Testis (tissue), 3 donors: ENCODE data around the gene CD63. TPM values are rescaled to one million over a fixed set of nuclear protein-coding genes. Genes with fewer than 3 reads are reported as not detected.

Experiments used
- DNase-seq: peaks from one replicate; pipeline ENCODE4 v3.0.0-alpha.2; 2019
- H3K27ac ChIP-seq, 2 donors: fragments of 200-600 bp; sonication (generic); one replicate each; pipeline ENCODE4 v1.5.1; 2019
- H3K27me3 ChIP-seq: fragments of 200-600 bp; sonication (generic); one replicate; pipeline ENCODE4 v1.5.1; 2019
- H3K36me3 ChIP-seq: fragments of 200-600 bp; sonication (generic); one replicate; pipeline ENCODE4 v1.5.1; 2017; ENCODE audit warnings: low read depth; ENCODE audit errors: missing control alignments
- H3K4me1 ChIP-seq: fragments of 200-600 bp; sonication (generic); one replicate; pipeline ENCODE4 v1.5.1; 2019
- H3K4me3 ChIP-seq, 2 donors: fragments of 200-600 bp; sonication (generic); one replicate each; pipeline ENCODE4 v1.5.1; 2017 to 2019
- H3K9me3 ChIP-seq: fragments of 200-600 bp; sonication (generic); one replicate; pipeline ENCODE4 v1.5.1; 2017
- POLR2A ChIP-seq: fragments of 450-650 bp; IDR thresholded peaks from one replicate; pipeline ENCODE4 v1.6.1; 2017; ENCODE audit warnings: antibody characterized with exemption, mild to moderate bottlenecking, moderate library complexity
- WGBS, 2 donors: methylation state at CpG; one replicate each; pipeline ENCODE4 v1.1.5; 2018; 5-methylcytosine and 5-hydroxymethylcytosine counted together
- intact Hi-C: fragments of 100-400 bp; cut with DNase I; formaldehyde crosslinking; loops from one replicate; pipeline ENCODE4 v1.15.1; 2023; ENCODE audit warnings: low total_unique reads
- polyA plus RNA-seq: library from polyadenylated mRNA; stranded (reverse); fragments of 350-450 nt; fragmentation: Illumina TruSeq; extraction: RNeasy Lipid Tissue Mini Kit (QIAGEN cat#74804); gene quantifications from one replicate; pipeline ENCODE4 v1.2.3, GENCODE V29; 2014; ENCODE audit warnings: low read depth, low replicate concordance; ENCODE audit not compliant: insufficient read depth
- total RNA-seq, 2 donors: library from RNA; depleted of rRNA; stranded (reverse); fragments of >200 nt; gene quantifications; one replicate each; pipeline ENCODE4 v1.2.3, GENCODE V29; 2016
- TF ChIP-seq, protein P1 (sequence below), 3 experiments: fragments of 450-650 bp in 2 of 3; fragments of 200-600 bp in 1 of 3; sonication (generic) in 1 of 3; IDR thresholded peaks; one replicate each; pipeline ENCODE4 v1.5.1; 2016 to 2019; ENCODE audit warnings: antibody characterized with exemption in 3 of 3, mild to moderate bottlenecking in 2 of 3, moderate library complexity in 1 of 3

CD63 gene
- total and polyA plus RNA-seq, 3 donors from 2014 or later, result 600 to 668 (median 655) TPM

DNA sequence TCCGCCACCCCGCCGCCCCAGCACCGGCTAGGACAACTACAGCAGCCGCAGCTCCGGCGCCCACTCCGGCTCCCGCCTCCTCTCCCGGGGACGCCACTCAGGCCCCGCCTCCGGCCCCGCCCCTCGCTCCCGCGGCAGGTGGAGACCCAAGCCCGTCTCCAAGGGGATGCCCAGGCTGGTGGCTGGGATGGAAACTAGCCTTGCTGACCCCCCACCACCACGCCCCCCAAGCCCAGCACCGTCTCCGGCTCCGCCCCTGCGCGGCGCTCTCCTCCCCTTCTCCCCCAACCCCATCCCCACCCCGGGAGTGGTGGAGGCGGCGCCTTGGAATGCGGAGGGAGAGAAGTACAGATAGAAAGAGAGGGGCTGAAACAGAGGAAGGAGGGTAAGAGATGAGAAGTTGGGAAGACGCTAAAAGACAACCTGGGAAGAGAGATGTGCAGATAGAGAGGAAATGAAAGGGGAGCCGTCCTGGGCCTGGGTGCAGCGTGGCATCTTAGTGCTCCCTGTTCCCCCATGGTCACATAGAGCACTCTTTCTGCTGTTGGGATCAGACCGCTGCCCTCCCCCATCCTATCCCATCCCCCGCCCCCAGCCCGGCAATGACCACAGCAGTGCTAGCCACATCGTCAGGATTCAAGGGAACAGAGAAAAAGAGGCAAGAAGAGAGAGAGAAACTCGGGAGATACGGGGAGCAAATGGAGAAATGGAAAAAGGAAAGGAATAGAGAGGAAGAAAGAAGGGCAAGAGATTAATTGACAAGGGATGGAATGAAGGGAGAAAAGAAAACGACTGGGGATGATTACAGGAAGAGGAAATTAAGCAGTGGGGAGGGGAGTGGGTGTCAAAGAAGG, 20.7 kb downstream of the CD63 start, which contains the start of gene ITGA7:
Gene ITGA7 (minus strand): TSS at position 64 of the 854 bp plus-strand sequence. CDS start 222 bp downstream, outside the sequence.
- peak; percentile 76 for DNase-seq
- peaks cover 26% of the 10 kb centered on the region for H3K4me1 ChIP-seq
- peak within 1 kb of the TSS; percentile 52 to 67 for H3K4me3 ChIP-seq
- H3K9me3 ChIP-seq, result no peaks in the 10 kb centered on the region
- H3K27me3 ChIP-seq, result no peaks in the 10 kb centered on the region
- peak within 1 kb of the TSS in 1 of 2 donors; percentile 24 for H3K27ac ChIP-seq
- TF ChIP-seq POLR2A, result no peak
- TF ChIP-seq, protein P1, sequence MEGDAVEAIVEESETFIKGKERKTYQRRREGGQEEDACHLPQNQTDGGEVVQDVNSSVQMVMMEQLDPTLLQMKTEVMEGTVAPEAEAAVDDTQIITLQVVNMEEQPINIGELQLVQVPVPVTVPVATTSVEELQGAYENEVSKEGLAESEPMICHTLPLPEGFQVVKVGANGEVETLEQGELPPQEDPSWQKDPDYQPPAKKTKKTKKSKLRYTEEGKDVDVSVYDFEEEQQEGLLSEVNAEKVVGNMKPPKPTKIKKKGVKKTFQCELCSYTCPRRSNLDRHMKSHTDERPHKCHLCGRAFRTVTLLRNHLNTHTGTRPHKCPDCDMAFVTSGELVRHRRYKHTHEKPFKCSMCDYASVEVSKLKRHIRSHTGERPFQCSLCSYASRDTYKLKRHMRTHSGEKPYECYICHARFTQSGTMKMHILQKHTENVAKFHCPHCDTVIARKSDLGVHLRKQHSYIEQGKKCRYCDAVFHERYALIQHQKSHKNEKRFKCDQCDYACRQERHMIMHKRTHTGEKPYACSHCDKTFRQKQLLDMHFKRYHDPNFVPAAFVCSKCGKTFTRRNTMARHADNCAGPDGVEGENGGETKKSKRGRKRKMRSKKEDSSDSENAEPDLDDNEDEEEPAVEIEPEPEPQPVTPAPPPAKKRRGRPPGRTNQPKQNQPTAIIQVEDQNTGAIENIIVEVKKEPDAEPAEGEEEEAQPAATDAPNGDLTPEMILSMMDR (IDR thresholded peaks at IDR 0.05), result no peak
- intact Hi-C loops, result no loop called here
- WGBS, 2 donors, result 1 to 2% methylated on average over 14 to 37 of the region's 39 CpGs
- H3K36me3 ChIP-seq, result no peaks in the 10 kb centered on the region

DNA sequence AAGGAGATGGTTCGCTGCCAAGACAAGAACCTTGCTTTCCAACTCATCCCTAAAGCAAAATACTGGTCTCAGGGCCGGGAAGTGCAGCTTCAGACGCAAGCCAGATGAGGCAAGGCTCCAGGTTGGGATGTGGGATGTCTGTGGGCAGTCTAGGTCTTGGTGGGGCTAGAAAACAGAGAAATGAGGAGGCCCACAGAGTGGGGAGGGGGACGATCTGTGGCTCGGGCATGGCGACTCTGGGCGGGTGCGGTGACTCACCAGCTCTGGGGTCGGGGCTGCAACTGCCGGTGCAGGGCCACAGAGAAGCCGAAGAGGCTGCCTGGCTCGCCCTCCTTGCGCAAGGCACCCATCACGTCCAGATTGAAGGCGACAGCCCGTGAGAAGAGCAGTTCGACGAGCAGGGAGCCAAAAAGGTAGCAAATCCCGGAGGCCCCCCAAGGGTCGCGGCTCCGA, 21.6 kb downstream of the CD63 start:
- H3K9me3 ChIP-seq, result no peaks in the 10 kb centered on the region
- TF ChIP-seq, protein P1 (IDR thresholded peaks at IDR 0.05), result no peak
- TF ChIP-seq POLR2A, result no peak
- no peaks in the 10 kb centered on the region for H3K36me3 ChIP-seq
- peak overlapping the region in 1 of 2 donors; percentile 9 for H3K27ac ChIP-seq
- DNase-seq, result no peak
- peaks cover 19% of the 10 kb centered on the region for H3K4me1 ChIP-seq
- H3K4me3 ChIP-seq, result peak overlapping the region; percentile 52 to 67
- WGBS, 2 donors, result 3 to 5% methylated on average over 10 to 19 of the region's 22 CpGs
- no peaks in the 10 kb centered on the region for H3K27me3 ChIP-seq
- intact Hi-C loops, result no loop called here

DNA sequence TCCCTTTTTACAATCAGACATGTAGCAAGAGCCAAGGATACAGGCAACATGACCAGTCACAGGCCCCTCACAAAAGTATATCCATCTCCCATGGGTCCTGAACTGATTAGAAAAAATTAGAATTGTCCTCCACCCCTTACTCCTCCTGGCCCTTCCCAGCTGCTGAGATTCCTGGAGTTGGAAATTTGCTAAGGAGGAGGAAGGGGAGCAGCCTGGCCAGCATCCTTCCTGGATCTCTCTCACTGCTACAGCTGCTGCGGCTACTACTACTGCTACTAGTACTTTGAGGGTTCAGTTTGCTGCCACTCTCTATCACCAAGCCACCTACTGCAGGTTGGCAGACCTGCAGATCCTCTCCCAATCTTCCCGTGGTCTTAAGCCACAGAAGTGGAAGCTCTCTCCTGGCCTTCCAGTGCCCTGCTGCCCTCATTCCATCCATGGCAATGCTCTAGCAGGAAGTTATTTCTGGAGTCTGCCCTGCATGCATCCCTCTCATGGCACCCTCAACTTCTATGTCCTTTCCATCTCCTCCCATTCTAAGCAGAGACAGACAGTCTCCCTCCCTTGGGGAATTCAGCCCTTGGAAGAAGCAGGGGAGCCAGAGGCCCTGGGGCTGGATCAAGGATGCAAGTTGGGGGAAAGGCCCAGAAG, 22.1 kb downstream of the CD63 start:
- Histone ChIP-seq H3K4me1 (peaks cover 14% of the 10 kb centered on the region), H3K4me3 (peak overlapping the region; percentile 52 to 67), H3K27ac (peak overlapping the region in 1 of 2 donors; percentile 24), H3K27me3 (no peaks in the 10 kb centered on the region), H3K9me3 (no peaks in the 10 kb centered on the region), H3K36me3 (no peaks in the 10 kb centered on the region)
- TF ChIP-seq, protein P1 (IDR thresholded peaks at IDR 0.05), result no peak
- no peak for TF ChIP-seq POLR2A
- intact Hi-C loops, result no loop called here
- WGBS, 2 donors, result 32 to 71% methylated on average over 2 of the region's 2 CpGs
- no peak for DNase-seq

DNA sequence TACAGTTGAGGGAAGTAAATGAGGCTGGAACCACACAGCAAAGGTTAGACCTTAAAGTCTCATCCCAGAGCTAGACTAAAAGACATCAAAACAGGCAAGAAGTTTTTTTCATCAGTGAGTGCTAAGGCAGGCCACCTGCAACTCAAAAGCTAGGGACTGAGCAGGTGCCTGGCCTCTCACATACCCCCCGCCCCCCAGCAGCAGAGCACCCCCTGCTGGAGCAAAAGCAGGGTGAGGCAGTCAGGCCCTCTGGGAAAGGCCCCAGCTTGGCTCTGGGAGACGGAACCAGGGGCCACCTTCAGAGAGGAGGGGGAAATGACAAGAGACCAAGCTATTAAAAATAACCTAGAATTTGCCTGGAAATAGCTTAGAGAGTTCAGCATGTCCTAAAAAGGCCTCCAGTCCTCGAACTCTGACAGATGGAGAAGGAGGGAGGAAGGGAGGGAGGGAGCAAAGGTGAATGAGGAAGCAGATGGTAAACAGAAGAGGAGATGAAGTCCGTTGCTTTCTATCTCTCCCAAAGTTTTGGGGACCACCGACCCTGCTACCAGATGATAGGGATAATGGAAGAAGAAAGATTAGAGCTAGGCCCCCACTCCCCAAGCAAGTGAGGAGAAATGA, 22.9 kb downstream of the CD63 start:
- no peak for TF ChIP-seq POLR2A
- TF ChIP-seq, protein P1 (IDR thresholded peaks at IDR 0.05), result peak in 1 of 3 experiments; percentile 16
- Histone ChIP-seq H3K4me3 (no peak overlapping the region), H3K36me3 (no peaks in the 10 kb centered on the region), H3K27ac (peak overlapping the region in 1 of 2 donors; percentile 24), H3K9me3 (no peaks in the 10 kb centered on the region), H3K4me1 (peaks cover 14% of the 10 kb centered on the region), H3K27me3 (no peaks in the 10 kb centered on the region)
- 54 to 60% methylated on average over 5 of the region's 5 CpGs for WGBS, 2 donors
- intact Hi-C loops, result no loop called here
- DNase-seq, result no peak
